NB4 (cell line): ENCODE data around the gene IDE.
"Not testable (repeated sequence)": the region's sequence is repeated elsewhere in the genome, so short reads cannot be mapped to it uniquely, and the experiment has no call there.

Experiments used
- DNase-seq: peaks from one replicate; pipeline ENCODE4 v3.0.0; 2010; ENCODE audit warnings: low read depth
- H3K4me3 ChIP-seq: one replicate; pipeline ENCODE4 v1.5.1; 2011; ENCODE audit warnings: mild to moderate bottlenecking, low read depth, low read length, moderate library complexity
- CTCF ChIP-seq: IDR thresholded peaks from one replicate; pipeline ENCODE4 v1.5.1; 2012; ENCODE audit warnings: low read depth, low read length
- MAX ChIP-seq: IDR thresholded peaks from 2 replicates; pipeline ENCODE4 v1.6.1; 2011; ENCODE audit warnings: low read depth, low read length
- MYC ChIP-seq: IDR thresholded peaks from 2 replicates; pipeline ENCODE4 v1.6.1; 2011; ENCODE audit warnings: low read depth, low read length
- POLR2A ChIP-seq: IDR thresholded peaks from 2 replicates; pipeline ENCODE4 v1.6.1; 2011; ENCODE audit warnings: mild to moderate bottlenecking; ENCODE audit not compliant: insufficient read length; ENCODE audit errors: extremely low read depth

IDE gene

GRCh38 chr10:92404612-92405418 is 169.1 kb downstream of the IDE start:
- no peak overlapping the region for H3K4me3 ChIP-seq
- TF ChIP-seq CTCF (no peak), MYC (no peak), MAX (no peak), POLR2A (no peak)
- no peak for DNase-seq

- H3K4me3 ChIP-seq, DNase-seq: not testable (repeated sequence)
Observed at GRCh38 chr10:92402234-92402633, 171.7 kb downstream of the IDE start.
